GM12892 (cell line): Measurements from ENCODE around the gene FRMPD2.
"Not testable (repeated sequence)": the region's sequence is repeated elsewhere in the genome, so short reads cannot be mapped to it uniquely, and the experiment has no call there.

Experiments used
- POLR2AphosphoS5 ChIP-seq: IDR thresholded peaks from 2 replicates; pipeline ENCODE4 v1.6.1; 2011; ENCODE audit warnings: low read depth, low read length, control low read depth
- TAF1 ChIP-seq: IDR thresholded peaks from 2 replicates; pipeline ENCODE4 v1.6.1; 2011; ENCODE audit warnings: low read depth, mild to moderate bottlenecking, control low read depth, low read length, borderline replicate concordance

DNA sequence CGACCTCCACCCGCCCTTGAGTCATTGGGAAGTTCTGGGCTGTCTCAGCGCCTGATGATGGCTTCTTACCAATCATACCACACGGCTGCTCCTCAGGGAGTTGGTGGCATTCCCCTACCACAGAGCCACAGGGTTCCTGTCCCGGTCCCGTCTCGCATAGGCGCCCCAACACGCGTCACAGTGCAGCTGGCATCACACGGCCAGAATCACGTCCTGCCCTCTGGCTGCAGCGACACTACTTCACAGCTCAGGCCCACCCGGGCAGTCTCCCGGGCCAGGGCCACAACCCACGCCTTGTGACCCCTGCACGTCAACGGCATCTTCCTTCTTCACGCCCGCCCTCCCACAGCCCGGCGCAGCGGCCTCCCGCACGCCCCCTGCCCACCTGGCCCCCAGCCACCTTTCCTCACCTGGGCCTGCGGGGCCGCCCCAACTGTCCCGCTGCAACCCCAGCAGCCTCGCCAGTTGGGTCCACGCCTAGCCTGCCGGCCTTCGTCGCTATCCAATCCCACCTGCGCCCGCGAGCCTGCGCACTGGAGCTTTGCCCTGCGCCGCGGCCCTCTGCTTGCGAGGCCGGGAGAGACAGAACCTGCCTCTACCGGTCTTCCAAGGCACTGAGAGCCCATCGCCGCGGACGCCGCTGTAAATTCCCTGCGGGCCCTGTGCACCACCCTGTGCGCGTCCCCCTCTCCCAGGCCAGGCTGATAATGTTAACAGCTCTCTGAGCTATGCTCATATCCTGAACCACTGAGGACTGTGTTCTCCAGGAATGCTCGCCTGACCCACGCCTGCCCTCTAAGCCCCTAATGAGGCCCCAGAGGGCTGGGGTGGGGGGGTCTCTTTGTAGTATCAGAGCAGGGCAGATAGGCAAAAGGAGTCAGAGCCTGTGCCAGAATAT is 134.3 kb downstream of the FRMPD2 start:
- not testable (repeated sequence) for TF ChIP-seq POLR2AphosphoS5, TAF1
